GM12873 (cell line): ENCODE results near the gene ACE.

ENCODE experiments used
- CTCF ChIP-seq: IDR thresholded peaks from 2 replicates; pipeline ENCODE4 v1.5.1; 2012; ENCODE audit warnings: low read depth, mild to moderate bottlenecking, moderate library complexity, low read length, control low read depth; ENCODE audit not compliant: insufficient read depth; ENCODE audit errors: missing control alignments

ACE gene

GRCh38 chr17:63525190-63525946, 48.5 kb downstream of the ACE start:
- TF ChIP-seq CTCF, result no peak

DNA sequence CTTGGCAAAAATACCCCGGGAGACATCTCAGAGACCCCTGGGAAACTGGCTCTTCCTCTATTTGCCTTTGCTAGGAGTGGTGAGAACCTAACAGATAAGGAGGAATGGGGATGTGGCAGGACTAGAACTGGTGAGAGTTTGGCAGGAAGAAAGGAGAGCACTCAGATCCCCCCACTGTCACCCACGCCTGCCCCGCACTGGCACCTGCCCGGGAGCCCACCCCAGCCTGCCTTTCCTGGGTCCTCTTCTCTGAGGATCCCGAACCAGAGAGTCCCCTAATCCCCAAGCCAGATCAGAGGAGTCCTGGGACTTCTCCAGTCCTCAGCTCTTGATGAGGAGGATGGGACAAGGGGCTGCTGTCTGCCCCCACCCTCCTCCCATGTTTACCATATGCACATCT, 50.0 kb downstream of the ACE start:
- no peak for TF ChIP-seq CTCF

GRCh38 chr17:63528183-63528582, 51.3 kb downstream of the ACE start:
- TF ChIP-seq CTCF, result no peak

- peak; percentile 3 for TF ChIP-seq CTCF
These were observed 53.1 kb downstream of the ACE start for GRCh38 chr17:63529711-63530556.

- TF ChIP-seq CTCF, result no peak
These were observed 53.7 kb downstream of the ACE start for GRCh38 chr17:63530557-63531021.

DNA sequence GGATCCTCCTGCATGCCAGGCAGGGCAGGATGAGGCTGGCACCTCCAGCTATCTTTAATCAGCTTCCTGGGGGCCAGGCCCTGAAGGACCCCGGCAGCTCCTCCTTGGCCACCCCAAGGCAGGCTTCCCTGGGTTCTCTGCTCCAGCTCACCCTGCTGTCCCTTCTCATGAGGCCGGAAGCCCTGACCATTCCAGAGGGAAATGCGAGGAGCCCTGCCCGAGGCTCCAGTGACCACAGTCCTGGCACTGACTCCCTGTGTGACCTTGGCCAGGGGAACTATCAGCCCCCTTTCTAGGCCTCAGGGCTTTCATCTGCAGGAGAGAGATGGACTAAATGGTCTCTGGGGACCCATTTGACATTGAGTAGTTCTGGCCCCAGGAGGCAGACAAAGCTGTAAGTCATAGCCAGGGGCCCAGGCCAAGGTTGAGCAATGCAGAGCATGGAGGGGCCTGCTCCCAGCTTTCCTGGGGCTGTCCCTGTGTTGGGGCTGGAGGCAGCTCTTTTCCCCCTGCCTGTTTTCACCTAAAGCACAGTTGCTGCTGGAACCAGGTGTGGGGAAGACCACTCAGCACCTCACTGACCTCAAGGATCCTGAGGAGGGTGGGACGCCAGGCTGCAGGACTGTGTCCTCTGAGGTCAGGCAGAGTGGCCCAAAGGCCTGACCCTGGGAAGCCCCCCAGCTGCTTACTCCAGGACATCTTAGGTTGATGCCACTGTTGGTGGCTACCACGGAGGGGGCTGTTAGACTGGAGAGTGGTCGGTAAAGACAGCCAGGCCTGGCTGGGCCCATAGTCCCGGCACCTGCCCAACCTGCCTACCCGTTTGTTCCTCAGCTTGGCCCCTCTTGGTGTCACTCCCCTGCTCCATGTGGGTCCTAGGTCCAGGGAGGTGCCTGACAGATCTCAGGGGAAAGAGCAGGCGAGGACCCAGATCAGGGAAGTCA, 54.4 kb downstream of the ACE start:
- TF ChIP-seq CTCF, result no peak
